GM19438 (cell line): ENCODE data around the gene UTS2.

Experiments used
- ATAC-seq: cut with Tn5 transposase; IDR thresholded peaks from one replicate; pipeline ENCODE4 v1.9.1; 2021; ENCODE audit warnings: low read depth; ENCODE audit not compliant: unreplicated experiment

UTS2 gene

GRCh38 chr1:7863756-7864328 is 11.0 kb upstream of the UTS2 start:
- ATAC-seq, result no peak

- no peak for ATAC-seq
These were observed 9.6 kb upstream of the UTS2 start for GRCh38 chr1:7862211-7863060.

- ATAC-seq, result no peak
These were observed 8.6 kb upstream of the UTS2 start for GRCh38 chr1:7861452-7861851.

DNA sequence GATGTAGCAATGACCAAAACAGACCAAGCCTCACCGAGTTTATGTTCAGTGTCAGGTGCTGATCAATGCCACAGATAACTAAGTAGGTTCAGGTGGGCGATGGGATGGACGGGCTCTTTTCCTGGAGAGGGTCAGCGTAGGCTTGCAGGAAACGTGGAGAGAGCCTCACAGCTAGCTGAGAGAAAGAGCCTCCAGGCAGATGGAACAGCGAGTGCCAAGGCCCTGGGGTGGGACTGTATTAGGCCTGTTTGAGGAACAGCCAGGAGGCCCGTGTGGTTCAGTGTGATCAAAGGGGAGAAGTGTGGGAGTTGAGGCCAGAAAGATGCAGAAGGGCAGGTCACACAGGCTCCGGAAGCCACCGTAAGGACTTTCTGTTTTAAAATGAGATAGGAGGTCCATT is 7.3 kb upstream of the UTS2 start:
- no peak for ATAC-seq

DNA sequence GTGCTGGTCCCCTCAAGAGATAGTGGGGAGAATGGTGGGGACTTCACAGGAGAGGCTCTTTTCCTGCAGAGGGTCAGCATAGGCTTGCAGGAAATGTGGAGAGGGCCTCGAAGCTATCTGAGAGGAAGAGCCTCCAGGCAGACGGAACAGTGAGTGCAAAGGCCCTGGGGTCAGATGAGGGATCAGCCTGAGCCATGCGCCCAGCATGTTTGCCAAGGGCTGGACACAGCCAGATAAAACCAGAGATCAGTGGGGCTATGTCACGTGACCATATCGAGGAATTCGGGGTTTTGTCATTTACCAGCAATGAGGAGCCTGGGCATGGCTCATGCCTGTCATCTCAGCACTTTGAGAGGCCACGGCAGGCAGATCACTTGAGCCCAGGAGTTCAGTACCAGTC is 6.5 kb upstream of the UTS2 start:
- ATAC-seq, result no peak

DNA sequence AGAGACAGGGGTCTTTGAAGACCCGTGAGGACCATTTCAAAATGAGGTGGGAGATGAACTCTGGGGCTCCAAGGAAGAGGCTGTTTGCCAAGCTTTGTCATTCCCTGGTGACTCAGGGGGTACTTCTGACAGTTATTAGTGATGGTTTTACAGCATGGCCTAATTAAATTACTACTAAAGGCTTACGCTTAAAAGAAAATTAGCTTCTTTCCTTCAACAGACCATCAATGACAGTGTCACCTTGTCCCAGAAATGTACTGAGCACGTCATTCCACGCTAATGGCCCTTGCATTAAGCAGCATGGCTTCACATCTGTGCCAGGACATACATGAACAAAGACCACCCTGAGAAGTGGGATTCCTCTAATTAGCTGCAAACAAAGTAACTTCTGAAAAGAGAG is 5.1 kb upstream of the UTS2 start:
- ATAC-seq, result no peak

GRCh38 chr1:7857000-7857399 is 4.1 kb upstream of the UTS2 start:
- no peak for ATAC-seq

GRCh38 chr1:7856345-7856744 is 3.5 kb upstream of the UTS2 start:
- no peak for ATAC-seq

DNA sequence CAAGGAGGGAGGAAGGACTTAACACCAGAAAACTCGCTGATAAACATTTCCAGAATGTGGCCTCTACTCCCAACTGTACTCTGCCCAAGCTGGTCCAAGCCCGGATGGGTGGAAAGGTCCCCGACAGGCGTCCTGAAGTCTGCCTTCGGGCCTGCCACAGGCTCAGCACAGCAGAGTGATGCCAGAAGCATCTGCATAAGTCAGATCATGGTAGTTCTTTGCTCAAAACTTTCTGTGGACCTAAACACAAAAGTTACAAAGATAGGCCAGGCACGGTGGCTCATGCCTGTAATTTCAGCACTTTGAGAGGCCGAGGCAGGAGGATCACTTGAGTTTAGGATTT is 790 bp upstream of the UTS2 start:
- no peak for ATAC-seq

GRCh38 chr1:7850786-7851185 is 2.1 kb downstream of the UTS2 start:
- no peak for ATAC-seq

GRCh38 chr1:7847599-7847998 is 5.3 kb downstream of the UTS2 start:
- no peak for ATAC-seq

- no peak for ATAC-seq
These were observed 6.2 kb downstream of the UTS2 start for GRCh38 chr1:7846656-7847055.

DNA sequence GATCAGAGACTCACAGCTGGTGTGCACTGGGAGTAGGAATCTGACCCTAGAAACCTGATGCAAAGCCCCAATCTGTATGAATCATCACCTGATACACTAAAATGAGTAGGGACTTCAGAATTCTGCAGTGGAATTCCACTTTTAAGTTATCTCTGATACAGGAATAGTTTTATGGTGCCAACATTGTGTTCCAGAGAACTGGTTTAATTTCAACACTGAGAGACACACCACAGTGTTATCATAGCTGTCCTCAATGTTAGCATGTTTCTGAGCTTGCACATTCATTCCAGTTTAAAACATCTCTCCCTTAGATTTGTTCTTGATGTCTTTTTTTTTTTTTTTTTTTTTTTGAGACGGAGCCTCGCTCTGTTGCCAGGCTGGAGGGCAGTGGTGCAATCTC is 7.1 kb downstream of the UTS2 start:
- ATAC-seq, result no peak

GRCh38 chr1:7842517-7842916 is 10.3 kb downstream of the UTS2 start:
- no peak for ATAC-seq

DNA sequence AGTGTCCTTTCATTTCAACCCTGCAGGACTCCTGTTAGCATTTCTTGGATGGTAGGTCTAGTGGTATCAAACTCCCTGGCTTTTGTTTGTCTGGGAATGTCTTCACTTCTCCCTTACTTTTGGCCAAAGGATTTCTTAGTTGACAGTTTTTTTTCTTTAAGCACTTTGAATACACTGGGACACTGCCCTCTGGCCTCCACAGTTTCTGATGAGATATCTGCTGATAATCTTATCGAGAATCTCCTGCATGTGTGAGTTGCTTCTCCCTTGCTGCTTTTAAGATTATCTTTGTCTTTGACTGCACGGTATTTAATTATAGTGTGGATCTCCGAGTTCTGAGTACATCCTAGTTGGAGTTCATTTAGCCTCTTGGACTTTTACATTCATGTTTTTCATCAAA is 13.3 kb downstream of the UTS2 start:
- ATAC-seq, result no peak

GRCh38 chr1:7838714-7839113 is 14.2 kb downstream of the UTS2 start:
- no peak for ATAC-seq

DNA sequence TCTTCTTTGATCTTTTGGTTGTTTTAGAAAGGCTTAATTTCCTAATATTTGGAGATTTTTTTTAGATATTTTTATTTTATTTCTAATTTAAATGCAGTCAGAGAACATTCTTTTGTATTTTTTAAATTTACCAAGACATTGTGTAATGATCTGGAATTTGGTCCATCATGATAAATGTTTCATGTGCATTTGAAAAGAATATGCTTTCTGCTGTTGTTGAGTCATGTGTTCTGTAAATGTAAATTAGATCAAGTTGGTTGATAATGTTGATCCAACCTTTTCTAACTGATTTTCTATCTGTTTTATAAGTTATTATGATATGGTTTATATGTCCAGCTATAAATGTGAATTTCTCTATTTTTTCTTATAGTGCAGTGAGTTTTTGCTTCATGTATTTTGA is 19.8 kb downstream of the UTS2 start:
- no peak for ATAC-seq

- ATAC-seq, result no peak
These were observed 21.4 kb downstream of the UTS2 start for GRCh38 chr1:7831458-7831857.

DNA sequence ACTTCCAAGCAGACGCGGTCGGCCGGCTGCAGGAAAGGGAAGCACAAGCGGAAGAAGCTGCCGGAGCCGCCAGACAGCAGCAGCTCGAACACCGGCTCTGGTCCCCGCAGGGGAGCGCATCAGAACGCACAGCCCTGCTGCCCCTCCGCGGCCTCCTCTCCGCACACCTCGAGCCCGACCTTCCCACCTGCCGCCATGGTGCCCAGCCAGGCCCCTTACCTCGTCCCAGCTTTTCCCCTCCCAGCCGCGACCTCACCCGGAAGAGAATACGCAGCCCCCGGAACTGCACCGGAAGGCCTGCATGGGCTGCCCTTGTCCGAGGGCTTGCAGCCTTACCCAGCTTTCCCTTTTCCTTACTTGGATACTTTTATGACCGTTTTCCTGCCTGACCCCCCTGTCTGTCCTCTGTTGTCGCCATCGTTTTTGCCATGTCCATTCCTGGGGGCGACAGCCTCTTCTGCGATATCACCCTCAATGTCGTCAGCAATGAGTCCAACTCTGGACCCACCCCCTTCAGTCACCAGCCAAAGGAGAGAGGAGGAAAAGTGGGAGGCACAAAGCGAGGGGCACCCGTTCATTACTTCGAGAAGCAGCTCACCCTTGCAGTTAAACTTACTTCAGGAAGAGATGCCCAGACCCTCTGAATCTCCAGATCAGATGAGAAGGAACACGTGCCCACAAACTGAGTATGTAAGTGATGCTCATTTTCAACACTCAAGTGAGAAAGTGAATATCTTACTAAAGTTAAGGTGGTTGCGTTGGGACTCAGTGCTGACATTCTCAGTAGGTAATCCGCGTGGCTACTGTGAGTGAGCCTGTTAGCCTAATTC is 25.5 kb downstream of the UTS2 start:
- no peak for ATAC-seq

DNA sequence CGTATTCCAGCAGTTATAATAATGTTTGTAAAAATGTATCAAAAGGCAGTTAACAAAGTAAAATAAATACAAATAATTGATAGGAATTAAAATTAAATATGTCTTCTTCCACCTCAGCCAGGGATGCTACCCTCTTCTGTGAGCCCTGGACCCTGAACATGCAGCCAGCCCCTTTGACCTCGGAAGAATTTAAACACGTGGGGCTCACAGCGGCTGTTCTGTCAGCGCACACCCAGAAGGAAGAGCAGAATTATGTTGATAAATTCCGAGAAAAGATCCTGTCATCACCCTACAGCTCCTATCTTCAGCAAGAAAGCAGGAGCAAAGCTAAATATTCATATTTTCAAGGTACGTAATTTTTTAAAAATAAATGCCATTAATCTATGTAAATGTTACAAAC is 26.5 kb downstream of the UTS2 start:
- ATAC-seq, result no peak

GRCh38 chr1:7824701-7825100 is 28.2 kb downstream of the UTS2 start:
- ATAC-seq, result no peak

DNA sequence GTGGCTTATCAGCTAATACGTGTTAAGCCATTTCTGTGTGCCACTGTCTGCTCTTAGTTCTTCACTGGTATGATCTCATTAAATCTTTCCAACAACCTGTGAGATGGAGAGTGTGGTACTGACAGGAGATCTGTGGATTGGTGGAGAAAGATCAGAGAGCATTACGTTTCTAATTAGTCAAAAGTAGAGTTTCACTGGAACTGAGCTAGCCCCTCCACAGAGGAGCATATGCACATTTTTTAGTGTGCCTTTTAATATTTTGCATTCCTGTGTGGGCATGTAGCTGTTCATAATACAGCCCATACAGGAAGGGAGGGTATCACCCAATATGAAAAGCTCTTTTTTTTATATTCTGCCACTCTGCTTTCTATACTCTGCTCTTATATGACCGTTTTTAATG is 31.6 kb downstream of the UTS2 start:
- ATAC-seq, result no peak
